Muscle layer of duodenum (tissue), 2 donors: ENCODE data around the gene ACSF3.

Experiments
- H3K27ac ChIP-seq: one replicate; pipeline ENCODE4 v1.7.0; 2013; ENCODE audit warnings: mild to moderate bottlenecking, low read length
- H3K27me3 ChIP-seq: one replicate; pipeline ENCODE4 v1.7.0; 2013; ENCODE audit warnings: low read depth, mild to moderate bottlenecking, control low read depth, low read length
- H3K36me3 ChIP-seq, 2 donors: one replicate each; pipeline ENCODE4 v1.7.0; 2013; ENCODE audit warnings: low read length in 2 of 2, control low read depth in 1 of 2, mild to moderate bottlenecking in 1 of 2; ENCODE audit not compliant: insufficient read depth in 2 of 2, control insufficient read depth in 1 of 2
- H3K4me1 ChIP-seq, 2 donors: one replicate each; pipeline ENCODE4 v1.7.0; 2013; ENCODE audit warnings: low read length in 2 of 2, mild to moderate bottlenecking in 2 of 2, control low read depth in 1 of 2, moderate library complexity in 1 of 2; ENCODE audit not compliant: insufficient read depth in 2 of 2, control insufficient read depth in 1 of 2
- H3K4me3 ChIP-seq, 2 donors: one replicate each; pipeline ENCODE4 v1.7.0; 2013; ENCODE audit warnings: low read length in 2 of 2, low read depth in 1 of 2, mild to moderate bottlenecking in 1 of 2
- H3K9me3 ChIP-seq, 2 donors: one replicate each; pipeline ENCODE4 v1.7.0; 2013; ENCODE audit warnings: low read length in 2 of 2, control low read depth in 1 of 2, mild to moderate bottlenecking in 1 of 2; ENCODE audit not compliant: control insufficient read depth in 1 of 2
- donor health status: healthy.

ACSF3 gene

DNA sequence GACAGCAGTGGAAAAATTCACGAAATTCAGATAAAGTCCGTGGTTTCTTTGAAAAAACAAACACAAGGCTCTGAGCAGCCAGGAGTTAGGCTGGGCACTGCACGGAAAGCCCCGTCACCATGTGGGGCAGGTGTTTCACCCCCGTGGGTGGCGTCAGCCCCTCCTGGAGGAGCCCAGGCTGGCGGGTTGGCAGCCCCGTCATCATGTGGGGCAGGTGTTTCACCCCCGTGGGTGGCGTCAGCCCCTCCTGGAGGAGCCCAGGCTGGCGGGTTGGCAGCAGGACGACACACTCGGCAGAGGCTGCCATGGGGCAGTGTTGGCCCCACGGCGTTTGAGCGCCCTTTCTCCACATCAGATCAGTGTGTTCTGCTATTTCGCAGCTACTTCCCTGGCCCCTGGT, 38.1 kb downstream of the ACSF3 start:
- Histone ChIP-seq H3K27me3 (no peaks in the 10 kb centered on the region), H3K9me3 (peaks cover 0 to 2% of the 10 kb centered on the region in 2 donors), H3K4me3 (no peak overlapping the region), H3K4me1 (no peaks in the 10 kb centered on the region), H3K36me3 (peaks cover 9 to 51% of the 10 kb centered on the region in 2 donors), H3K27ac (no peak overlapping the region)

DNA sequence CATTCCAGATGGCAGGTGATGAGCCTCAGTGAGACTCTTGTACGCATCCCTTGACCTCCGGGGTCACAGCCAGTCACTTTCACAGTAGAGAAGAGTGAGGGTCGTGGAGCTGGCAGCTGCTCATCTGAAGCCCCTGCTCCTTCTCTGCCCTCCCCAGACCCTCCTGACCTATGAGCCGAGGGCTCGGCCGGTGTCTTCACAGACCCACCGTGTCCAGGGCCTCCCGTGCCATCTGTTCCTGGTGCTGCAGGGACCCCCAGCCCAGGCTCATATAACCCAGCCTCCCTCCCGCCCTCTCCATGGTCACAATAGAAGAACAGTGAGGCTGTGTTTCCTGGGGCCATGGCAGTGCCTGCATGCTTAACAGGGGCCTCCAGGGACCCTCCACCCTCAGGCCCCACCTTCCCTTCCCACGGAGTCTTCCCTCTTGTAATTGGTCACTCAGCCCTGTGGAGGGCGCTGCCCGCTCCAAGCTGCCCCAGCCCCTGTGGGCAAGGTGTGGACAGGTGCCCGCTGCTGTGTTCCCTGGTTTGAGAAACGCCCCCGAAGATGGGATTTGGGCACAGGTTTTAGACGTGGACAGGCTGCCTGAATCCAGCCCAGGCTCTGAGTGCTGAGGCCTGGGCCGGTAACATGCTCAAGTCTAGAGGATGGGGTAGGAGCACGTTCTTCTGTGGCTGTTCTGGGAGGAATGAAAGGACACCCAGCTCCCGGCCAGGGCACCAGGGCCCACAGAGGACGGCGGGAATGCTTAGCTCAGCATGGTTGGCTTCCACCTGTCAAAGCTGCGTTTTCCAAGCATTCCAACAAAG, 38.7 kb downstream of the ACSF3 start:
- H3K4me1 ChIP-seq, result no peaks in the 10 kb centered on the region
- no peak overlapping the region for H3K4me3 ChIP-seq
- H3K9me3 ChIP-seq, result peaks cover 0 to 2% of the 10 kb centered on the region in 2 donors
- H3K27ac ChIP-seq, result no peak overlapping the region
- no peaks in the 10 kb centered on the region for H3K27me3 ChIP-seq
- H3K36me3 ChIP-seq, result peaks cover 9 to 54% of the 10 kb centered on the region in 2 donors

DNA sequence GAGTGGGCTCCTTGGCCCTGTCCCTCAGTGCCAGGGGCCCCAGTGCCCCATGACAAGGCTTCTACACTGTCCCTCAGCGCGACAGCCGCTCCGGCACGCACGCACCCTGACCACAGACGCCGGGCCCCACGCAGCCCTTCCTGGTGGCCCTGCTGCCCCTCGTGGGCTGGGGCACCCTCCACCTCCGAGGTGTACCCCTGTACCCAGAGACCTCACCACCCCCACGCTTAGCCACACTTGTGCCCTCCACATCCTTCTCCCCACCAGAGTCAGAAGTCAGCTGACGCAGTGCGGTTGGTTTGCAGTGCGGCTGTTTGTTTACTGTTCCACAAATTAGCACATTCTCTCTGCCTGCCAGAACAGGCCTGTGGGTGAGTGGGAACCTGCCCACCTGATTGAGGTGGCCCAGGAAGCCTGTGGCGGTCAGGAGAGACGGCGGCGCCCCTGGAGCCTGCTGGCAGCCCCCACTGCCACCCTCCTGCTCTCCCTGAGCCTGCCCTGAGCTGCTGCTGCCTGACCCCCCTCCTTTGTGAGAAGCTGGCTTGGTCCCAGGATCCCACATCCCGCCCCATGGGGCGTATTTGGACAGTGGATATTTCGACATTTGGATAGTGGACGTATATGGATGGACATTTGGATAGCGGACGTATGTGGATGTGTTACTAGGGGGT, 39.9 kb downstream of the ACSF3 start:
- Histone ChIP-seq H3K27me3 (no peaks in the 10 kb centered on the region), H3K4me1 (no peaks in the 10 kb centered on the region), H3K27ac (no peak overlapping the region), H3K9me3 (peaks cover 0 to 2% of the 10 kb centered on the region in 2 donors), H3K36me3 (peaks cover 9 to 60% of the 10 kb centered on the region in 2 donors), H3K4me3 (no peak overlapping the region)

DNA sequence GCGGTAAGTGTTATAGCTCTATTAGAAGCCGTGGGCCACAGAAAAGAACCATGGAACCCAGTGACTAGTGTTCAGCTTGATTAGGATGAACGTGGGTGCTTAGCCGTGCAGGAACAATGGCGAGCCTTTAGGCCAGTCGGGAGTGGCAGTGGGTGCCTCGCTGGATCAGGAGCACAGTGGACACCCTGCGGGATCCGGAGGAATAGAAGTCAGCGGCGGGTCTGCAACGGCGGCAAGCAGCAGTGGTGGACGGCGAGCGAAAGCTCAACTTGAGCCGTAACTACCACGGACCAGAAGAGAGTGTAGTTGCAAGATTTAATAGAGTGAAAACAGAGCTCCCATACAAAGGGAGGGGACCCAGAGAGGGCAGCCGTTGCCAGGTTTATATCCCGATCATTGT, 40.6 kb downstream of the ACSF3 start:
- H3K4me3 ChIP-seq, result no peak overlapping the region

DNA sequence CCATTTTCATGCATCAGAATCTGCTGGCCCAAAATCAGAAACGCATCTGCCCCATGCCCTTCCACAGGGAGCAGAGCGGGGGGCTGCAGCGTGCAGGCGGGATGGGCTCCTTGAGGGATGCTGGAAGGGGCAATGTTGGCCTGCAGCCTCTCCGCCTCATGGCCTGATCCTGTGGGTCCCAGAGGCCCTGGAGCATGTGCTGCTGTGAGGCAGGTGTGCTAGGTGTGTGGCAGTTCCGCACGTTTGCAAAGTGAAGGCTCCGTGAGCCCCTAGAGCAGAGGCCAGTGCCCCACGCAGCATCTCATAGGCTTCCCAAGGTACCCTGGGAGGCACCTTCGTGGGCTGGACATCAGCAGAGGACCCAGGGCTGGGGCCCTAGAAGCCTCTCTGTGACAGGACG, 41.5 kb downstream of the ACSF3 start:
- Histone ChIP-seq H3K27me3 (no peaks in the 10 kb centered on the region), H3K9me3 (no peaks in the 10 kb centered on the region), H3K27ac (no peak overlapping the region), H3K4me3 (no peak overlapping the region), H3K36me3 (peaks cover 9 to 64% of the 10 kb centered on the region in 2 donors), H3K4me1 (no peaks in the 10 kb centered on the region)

More for the DNA sequence above, 40.6 kb downstream of the ACSF3 start:
- no peaks in the 10 kb centered on the region for H3K4me1 ChIP-seq
- H3K27ac ChIP-seq, result no peak overlapping the region
- H3K27me3 ChIP-seq, result no peaks in the 10 kb centered on the region
- H3K9me3 ChIP-seq, result peaks cover 0 to 2% of the 10 kb centered on the region in 2 donors
- peaks cover 9 to 62% of the 10 kb centered on the region in 2 donors for H3K36me3 ChIP-seq

DNA sequence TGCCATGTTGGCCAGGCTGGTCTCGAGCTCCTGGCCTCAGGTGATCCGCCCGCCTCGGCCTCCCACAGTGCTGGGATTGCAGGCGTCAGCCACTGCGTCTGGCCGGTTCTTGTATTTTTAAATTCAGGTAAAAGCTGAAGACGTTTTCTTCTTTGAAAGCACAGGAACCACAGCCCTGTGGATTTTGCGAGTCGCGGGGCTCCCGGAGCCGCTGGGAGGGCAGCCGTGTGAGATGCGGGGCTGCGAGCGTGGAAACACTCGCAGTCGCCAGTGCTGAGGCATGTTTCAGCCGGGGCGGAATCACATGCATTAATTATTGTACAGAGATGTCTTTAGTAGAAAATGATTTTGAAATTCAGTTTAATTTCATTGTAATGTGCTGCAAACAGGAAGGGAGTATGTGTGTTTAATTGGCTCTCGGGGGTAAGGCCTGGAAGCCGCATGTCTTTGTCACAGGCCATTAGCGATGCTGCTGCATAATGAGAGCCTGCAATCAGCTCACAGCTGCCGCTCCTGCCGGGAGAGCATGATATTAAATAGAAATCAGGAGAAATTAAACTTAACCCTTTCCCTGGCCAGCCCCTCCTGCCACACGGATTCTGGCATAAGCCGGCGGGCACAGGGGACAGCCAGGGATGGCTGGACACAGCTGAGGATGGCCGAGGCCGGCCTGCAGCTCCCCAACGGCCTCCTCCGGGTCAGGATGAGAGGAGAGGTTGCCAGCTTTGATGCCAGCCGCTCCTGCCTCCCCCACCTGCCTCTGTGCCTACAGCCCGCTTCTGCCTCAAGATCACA, 42.5 kb downstream of the ACSF3 start:
- Histone ChIP-seq H3K4me1 (no peaks in the 10 kb centered on the region), H3K4me3 (no peak overlapping the region), H3K27me3 (no peaks in the 10 kb centered on the region), H3K9me3 (no peaks in the 10 kb centered on the region), H3K27ac (no peak overlapping the region), H3K36me3 (peaks cover 9 to 74% of the 10 kb centered on the region in 2 donors)

DNA sequence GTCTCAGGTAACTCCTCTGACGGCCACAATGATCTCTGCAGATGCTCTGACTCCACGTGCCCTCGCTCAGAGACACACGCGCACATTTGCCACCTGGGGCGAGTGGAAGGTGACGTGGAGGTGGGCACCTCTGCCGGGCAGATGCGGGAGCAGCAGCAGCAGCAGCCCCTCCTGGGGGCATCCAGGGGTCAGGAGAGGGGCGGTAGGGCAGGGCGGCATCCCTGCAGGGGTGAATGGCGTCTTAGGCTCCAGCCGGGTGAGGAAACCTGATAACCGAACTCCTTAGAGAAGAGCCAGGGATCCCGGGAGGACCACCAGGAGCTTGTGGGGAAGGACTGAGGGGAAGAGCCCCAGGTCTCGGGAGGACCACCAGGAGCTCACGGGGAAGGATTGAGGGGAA, 43.3 kb downstream of the ACSF3 start:
- H3K36me3 ChIP-seq, result peaks cover 5 to 75% of the 10 kb centered on the region in 2 donors
- H3K4me3 ChIP-seq, result no peak overlapping the region
- no peaks in the 10 kb centered on the region for H3K27me3 ChIP-seq
- H3K27ac ChIP-seq, result no peak overlapping the region
- H3K4me1 ChIP-seq, result no peaks in the 10 kb centered on the region
- H3K9me3 ChIP-seq, result no peaks in the 10 kb centered on the region

DNA sequence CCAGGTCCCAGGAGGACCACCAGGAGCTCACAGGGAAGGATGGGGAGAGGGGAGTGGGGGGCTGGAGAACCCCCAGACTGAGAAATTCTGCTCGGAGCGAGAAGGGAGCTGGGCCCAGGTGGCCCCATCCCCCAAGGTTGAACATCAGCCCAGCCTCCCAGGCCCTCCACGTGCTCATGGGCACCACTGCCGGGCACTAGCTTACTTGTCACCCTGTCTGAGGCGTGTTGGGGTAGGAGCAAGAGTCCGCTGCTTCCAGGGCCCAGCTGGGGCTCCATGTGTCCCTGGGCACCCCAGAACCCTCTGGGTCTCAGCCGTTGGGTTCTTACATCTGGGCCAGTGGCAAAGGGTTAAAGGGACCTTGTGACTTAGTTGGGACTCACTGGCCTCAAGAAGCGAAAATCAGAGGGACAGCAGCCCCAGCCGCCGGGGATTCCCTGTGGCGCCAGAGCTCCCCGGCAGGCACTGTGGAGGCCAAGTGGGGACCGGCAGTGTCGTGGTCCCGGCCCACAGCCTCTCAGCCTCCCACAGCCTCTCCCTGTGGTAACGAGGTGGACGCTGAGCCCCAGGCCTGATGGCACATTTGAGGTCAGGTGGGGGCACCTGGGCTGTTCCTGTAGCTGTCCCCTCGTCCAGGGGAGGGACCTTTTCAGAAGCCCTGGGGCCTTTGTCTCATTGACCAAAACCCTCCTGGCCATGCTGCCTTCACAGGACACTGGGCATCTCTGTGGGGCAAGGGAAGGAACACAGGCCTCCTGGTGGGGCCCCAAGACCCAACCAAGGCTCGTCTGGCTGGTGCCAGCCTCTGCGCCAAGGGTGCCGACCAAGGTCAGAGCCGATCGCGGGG, 44.2 kb downstream of the ACSF3 start:
- Histone ChIP-seq H3K27ac (no peak overlapping the region), H3K36me3 (peaks cover 10 to 65% of the 10 kb centered on the region in 2 donors), H3K9me3 (no peaks in the 10 kb centered on the region), H3K4me1 (no peaks in the 10 kb centered on the region), H3K27me3 (no peaks in the 10 kb centered on the region), H3K4me3 (no peak overlapping the region)

DNA sequence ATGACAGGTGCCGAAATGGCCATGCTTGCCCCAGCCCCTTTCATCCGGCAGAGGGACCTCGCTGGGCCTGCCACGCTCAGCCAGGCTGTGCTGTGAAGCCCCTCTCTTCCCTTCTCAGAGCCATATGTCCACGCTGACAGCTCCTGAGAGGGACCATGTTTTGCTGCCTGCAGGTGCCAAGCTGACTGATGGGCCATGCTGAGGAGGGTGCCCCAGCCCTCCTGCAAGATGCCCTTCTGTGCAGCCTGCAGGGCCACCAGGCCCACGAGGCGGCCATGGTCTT, 44.8 kb downstream of the ACSF3 start:
- Histone ChIP-seq H3K27ac (no peak overlapping the region), H3K27me3 (no peaks in the 10 kb centered on the region), H3K36me3 (peaks cover 10 to 64% of the 10 kb centered on the region in 2 donors), H3K9me3 (no peaks in the 10 kb centered on the region), H3K4me3 (no peak overlapping the region), H3K4me1 (no peaks in the 10 kb centered on the region)

DNA sequence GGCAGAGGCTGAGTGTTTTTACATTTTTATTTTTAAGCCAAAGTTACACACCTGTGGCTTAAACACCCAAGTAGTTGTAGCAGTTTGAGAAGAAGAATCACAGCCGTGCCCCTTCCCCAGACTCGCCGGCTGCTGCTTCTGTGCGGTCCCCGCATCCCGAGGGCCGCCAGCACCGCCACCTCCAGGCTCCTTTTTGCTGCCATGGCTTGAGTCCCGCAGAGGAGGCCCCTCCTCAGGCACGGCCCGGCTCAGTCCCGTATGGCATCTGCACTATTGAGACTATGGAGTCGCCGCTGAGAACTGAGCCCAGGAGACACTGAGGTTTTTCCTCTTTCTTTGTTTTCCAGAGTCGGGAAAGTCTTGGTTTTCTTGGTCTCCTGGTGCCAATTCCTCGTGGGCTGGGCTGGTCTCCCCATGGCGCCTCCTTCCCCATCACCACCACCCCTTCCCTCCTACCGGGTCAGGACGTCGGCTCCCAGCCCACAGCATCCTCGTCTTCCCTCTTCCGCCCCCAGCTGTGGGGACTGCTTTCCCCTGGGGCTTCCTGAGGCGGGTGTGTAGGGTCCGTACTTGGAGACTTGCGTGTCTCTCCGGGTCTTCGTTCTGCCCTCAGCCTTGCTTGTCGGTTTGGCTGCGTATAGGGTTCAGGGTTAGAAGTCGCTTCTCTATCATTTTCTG, 45.3 kb downstream of the ACSF3 start:
- Histone ChIP-seq H3K27ac (no peak overlapping the region), H3K9me3 (no peaks in the 10 kb centered on the region), H3K27me3 (no peaks in the 10 kb centered on the region), H3K36me3 (peaks cover 13 to 63% of the 10 kb centered on the region in 2 donors), H3K4me1 (no peaks in the 10 kb centered on the region), H3K4me3 (no peak overlapping the region)
